Measurements from ENCODE around the gene LAMA5.

DNA sequence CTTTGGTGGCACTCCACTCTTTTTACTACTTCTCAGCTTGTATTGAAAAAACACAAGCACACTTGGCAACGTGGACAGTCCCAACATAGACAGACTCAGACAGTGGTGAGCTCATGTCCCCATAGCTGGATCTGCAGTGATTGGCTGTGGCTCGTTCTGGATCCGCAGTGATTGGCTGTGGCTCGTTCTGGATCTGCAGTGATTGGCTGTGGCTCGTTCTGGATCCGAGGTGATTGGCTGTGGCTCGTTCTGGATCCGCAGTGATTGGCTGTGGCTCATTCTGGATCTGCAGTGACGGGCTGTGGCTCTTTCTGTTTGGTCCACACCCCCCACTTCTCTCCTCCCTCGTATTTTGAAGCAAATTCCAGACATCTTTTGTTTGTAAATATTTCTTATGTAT lies 100.8 kb downstream of the LAMA5 start:
- no peak for TF ChIP-seq CTCF (IDR thresholded peaks at IDR 0.05)
- TF ChIP-seq POLR2A (IDR thresholded peaks at IDR 0.05), result no peak
